HG03460 (cell line): Measurements from ENCODE around the gene VGLL2.

Experiments
- ATAC-seq: cut with Tn5 transposase; IDR thresholded peaks from one replicate; pipeline ENCODE4 v1.9.1; 2021; ENCODE audit not compliant: unreplicated experiment

Gene VGLL2

GRCh38 chr6:117268924-117269323 lies 3.6 kb downstream of the VGLL2 start:
- no peak for ATAC-seq

- no peak for ATAC-seq
Measured at GRCh38 chr6:117269638-117270054, 4.3 kb downstream of the VGLL2 start.

DNA sequence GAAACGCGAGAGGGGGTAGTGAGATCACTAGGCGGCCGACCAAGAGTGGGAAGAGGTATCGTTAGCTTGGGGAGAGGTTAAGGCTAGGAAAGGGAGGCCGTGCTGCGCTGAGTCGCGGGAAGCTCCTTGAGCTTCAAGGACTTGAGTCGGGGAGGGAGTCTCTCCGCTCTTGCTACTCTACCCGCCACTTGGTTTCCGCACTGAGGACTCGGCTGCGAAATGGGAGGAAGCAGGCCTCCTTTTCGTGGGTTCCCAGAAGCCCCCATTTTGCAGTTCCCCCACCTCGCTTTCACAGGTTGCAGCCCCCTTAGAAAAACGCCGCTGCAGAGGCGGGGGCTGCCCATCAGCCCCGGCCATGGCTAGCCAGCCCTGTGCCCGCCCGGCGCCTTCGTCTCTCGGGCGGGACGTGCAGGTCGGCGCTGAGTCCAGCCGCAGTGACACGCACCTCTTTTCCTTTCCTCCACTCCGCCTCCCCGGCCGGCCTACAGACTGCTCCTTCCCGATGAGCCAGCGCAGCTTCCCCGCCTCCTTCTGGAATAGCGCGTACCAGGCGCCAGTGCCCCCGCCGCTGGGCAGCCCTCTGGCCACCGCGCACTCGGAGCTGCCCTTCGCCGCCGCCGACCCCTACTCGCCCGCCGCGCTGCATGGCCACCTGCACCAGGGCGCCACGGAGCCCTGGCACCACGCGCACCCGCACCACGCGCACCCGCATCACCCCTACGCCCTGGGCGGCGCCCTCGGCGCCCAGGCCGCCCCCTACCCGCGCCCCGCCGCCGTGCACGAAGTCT lies 4.9 kb downstream of the VGLL2 start:
- ATAC-seq: no peak

DNA sequence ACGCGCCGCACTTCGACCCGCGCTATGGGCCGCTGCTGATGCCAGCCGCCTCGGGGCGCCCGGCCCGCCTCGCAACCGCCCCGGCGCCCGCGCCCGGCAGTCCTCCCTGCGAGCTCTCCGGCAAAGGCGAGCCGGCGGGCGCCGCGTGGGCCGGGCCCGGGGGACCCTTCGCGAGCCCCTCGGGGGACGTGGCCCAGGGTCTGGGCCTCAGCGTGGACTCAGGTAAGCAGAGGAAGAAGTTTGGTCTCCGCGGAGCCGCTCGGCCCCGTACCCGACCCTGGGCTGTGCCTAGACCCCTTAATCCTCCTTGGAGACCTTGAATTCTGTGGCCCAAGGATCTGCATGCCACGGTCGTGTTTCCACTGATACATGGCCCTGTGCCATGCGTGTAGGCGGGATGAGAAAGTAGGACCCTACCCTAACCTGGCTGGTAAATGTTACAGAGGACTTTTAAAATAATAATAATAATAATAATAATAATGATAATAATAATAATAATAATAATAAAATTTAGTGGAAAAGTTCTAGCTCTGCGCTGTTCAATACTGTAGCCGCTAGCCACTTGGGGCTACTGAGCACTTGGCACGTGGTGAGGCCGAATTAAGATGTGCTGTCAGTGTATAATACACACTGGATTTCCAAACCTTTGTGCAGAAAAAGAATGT lies 5.6 kb downstream of the VGLL2 start:
- no peak for ATAC-seq

DNA sequence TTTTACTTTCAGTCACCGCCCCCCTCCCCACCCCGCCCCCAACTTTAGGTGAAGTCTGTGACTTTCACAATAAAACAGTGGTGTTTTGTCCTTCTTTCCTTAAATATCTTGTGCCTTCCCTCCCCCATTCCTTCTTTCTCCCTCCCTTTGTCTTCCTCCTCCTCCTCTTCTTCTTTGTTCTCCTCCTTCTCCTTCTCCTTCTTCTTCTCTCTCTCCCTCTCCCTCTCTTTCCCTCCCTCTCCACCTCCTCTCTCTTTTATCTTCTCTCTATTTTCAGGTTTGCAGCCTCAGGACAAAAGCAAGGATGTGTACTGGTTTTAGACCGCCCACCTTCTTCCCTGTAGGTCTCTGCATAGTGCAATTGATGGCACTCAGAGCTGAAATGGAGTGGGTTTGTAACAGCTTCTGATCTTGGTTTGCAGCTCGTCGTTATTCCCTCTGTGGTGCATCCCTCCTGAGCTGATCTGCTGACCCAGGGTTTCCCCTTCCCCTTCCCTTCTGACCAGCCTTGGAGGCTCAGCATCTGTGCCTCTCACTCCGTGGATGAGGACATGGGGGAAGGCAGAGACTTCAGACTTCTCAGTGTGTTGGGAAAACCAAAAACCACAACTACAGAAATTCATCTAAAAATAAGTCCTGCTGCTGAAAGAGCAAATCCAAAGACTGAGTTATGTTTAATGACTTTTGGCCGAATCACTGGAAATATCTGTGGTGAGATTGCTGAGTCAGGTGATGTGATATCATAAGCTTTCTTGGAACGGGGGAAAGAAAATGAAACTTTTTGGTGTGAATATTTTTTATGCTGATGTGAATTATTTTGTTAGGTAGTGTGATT lies 6.9 kb downstream of the VGLL2 start:
- no peak for ATAC-seq

- ATAC-seq: no peak
Measured at GRCh38 chr6:117272891-117273290, 7.5 kb downstream of the VGLL2 start.

- ATAC-seq: no peak
Measured at GRCh38 chr6:117275205-117275604, 9.8 kb downstream of the VGLL2 start.

DNA sequence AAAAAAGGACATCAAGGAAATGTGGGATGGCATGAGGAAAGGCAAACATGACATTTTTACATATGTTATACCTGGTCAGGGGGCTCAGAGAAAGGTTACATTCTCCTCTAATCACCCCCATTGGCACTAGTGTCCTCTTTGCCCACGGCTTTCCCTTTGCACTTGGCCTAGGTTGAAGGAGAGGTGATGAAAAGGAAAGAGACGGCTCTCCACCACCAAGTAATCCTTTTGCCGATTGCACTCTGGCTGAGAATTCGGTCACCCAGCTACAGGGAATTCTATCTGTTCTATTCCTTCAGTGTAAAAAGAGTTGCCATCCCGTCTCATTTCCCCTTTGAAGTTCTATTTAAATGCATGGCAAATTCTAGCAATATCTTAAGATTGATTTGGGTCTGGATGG lies 10.4 kb downstream of the VGLL2 start:
- no peak for ATAC-seq

DNA sequence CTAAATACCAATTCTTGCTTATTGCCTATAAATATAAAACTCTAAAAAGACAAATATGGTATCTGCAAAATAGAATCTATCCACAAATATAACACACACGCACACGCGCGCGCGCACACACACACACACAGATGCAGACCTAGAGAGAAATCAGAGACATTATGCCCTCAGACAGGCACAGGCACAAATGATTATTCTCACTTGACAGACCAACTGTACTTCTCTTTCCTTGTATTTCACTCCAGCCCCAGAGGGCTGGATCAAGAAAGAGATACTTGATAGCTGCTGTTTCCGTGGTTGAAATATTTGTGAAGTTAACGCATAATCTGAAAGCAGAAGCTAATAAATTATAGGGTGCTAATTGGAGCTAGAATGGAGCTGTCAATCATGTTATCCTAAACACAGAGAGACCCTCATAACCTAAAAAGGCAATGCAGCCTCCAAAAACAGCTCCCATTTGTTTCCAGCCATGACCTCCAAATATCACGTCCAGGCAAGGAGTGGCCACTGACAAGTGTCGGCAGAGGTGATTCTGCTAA lies 11.5 kb downstream of the VGLL2 start:
- no peak for ATAC-seq

GRCh38 chr6:117280922-117281321 lies 15.6 kb downstream of the VGLL2 start:
- ATAC-seq: no peak

DNA sequence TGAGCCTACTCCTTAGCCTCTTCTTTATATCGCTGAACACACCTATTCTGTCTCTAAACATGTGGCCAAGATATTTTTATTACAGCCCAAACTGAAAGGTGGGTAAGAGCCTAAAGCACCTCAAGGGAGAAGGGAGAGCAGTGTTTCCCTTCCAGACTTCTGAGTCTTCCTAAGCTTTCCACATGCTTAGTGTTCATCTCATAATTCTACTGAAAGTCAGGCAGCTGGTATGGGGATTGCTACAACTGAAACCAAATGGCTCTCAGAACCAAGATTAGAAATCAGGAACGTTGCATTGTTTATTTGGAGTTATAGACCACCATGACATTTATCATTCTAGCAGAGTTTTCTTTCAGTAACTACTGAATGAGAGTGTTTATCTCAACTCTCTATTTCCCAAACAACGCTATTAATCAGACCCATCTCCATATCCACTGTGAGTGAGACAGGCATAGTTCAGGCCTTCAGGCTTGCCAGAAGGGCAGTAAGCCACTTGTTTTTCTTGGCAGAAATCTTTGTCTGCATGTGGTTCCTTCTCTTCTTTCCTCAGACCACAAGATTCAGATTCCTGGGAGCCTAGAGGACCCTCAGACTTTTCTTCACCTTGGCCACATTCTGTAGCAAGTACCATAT lies 22.8 kb downstream of the VGLL2 start:
- ATAC-seq: no peak

- ATAC-seq: no peak
Measured at GRCh38 chr6:117290173-117290846, 25.0 kb downstream of the VGLL2 start.

DNA sequence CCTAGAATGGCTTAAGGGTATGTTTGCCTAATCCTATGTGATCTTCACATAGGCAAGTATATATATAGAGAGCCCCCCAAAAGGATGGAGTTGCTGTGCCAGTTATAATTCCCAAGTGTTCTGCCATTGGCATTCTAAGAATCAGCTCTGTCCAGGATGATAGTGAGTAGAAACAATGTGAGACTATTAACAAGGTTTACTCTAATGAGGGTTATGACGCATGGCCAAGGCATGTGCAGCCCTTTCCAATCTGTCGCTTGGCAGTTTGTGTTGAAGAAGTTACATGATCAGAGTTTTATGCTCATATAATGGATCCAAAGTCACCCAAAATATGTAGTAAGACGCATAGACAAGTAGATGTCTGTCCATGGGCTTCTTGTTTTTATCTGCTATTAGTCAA lies 33.6 kb downstream of the VGLL2 start:
- ATAC-seq: no peak

- no peak for ATAC-seq
Measured at GRCh38 chr6:117303323-117303722, 38.0 kb downstream of the VGLL2 start.

GRCh38 chr6:117304446-117304845 lies 39.1 kb downstream of the VGLL2 start:
- no peak for ATAC-seq

GRCh38 chr6:117306227-117306790 lies 41.0 kb downstream of the VGLL2 start:
- ATAC-seq: no peak

DNA sequence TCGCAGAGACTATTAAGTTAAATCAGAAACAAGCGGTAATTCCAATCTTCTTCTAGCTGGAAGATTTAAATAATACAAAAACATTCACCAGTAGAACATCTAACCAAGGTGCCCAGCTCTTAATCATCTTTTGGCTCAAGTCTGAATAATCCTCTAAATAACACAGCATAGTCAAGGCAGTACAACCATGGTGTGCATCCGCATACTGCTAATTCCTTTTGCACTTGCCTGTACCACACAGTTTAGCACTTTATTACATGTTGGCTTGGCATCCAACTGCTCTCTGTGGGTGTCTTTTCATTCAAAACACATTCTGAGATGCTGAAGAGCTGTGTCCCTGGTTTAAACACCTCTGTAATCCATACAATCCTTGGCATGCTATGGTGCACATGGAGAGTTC lies 42.3 kb downstream of the VGLL2 start:
- no peak for ATAC-seq

DNA sequence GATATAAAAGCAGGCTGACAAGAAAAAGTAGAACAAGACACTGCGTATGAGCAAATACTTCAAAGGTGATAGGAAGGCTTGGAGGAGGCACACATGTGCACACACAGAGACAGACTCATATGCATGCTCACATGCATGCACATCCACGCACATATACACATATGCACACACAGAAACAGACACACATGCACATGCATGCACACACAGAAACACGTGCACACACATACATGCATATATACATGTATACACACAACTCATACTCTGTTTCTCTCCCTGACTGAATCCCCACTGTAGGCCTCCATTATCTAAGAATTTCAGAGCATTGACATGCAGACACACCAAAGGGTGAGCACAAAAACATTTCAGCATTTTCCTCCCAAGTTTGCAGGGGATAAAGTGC lies 43.7 kb downstream of the VGLL2 start:
- no peak for ATAC-seq

GRCh38 chr6:117309611-117310010 lies 44.3 kb downstream of the VGLL2 start:
- ATAC-seq: no peak

DNA sequence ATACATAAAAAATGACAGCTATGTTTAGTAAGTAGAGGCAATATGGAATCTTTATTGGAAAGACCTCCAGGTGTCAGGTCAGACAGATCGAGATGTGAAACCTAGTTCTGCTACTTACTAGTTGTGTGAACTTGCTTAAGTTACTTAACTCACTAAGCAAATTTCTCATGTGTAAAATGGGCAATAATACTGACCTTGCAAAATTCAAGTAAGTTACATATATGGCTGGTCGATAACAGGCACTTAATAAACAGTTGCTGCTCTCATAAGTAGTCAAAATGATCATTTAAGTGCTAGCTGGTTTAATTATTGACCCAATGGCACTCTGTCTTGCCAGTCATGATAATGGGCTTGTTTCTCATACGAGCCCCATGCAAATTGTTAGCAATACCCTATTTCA lies 46.0 kb downstream of the VGLL2 start:
- no peak for ATAC-seq
